ENCODE data around the gene NCOA5.
A peak's percentile ranks its signal among the peaks of the same experiment; 100 is the strongest.

NCOA5 gene

GRCh38 chr20:46121184-46121930 lies 31.6 kb upstream of the NCOA5 start:
- no peak for TF ChIP-seq CTCF (IDR thresholded peaks at IDR 0.05; ENCODE audit: extremely low read depth, insufficient read depth, missing control alignments)
- in situ Hi-C loops (cut with MboI; ENCODE audit: low pct_unique_long_range_greater_than_20kb, low sequenced_read_pairs, unreplicated experiment), result no loop called here
- DNase-seq (ENCODE audit: low spot score), result no peak

- in situ Hi-C loops (cut with MboI; ENCODE audit: low pct_unique_long_range_greater_than_20kb, low sequenced_read_pairs, unreplicated experiment), result no loop called here
- DNase-seq (ENCODE audit: low spot score), result no peak
- TF ChIP-seq CTCF (IDR thresholded peaks at IDR 0.05; ENCODE audit: extremely low read depth, insufficient read depth, missing control alignments), result no peak
Measured at GRCh38 chr20:46120136-46120535, 30.4 kb upstream of the NCOA5 start.

GRCh38 chr20:46119547-46119946 lies 29.8 kb upstream of the NCOA5 start:
- no peak for TF ChIP-seq CTCF (IDR thresholded peaks at IDR 0.05; ENCODE audit: extremely low read depth, insufficient read depth, missing control alignments)
- DNase-seq (ENCODE audit: low spot score), result no peak
- in situ Hi-C loops (cut with MboI; ENCODE audit: low pct_unique_long_range_greater_than_20kb, low sequenced_read_pairs, unreplicated experiment), result no loop called here

- in situ Hi-C loops (cut with MboI; ENCODE audit: low pct_unique_long_range_greater_than_20kb, low sequenced_read_pairs, unreplicated experiment), result no loop called here
- no peak for TF ChIP-seq CTCF (IDR thresholded peaks at IDR 0.05; ENCODE audit: extremely low read depth, insufficient read depth, missing control alignments)
- peak; percentile 62 for DNase-seq (ENCODE audit: low spot score)
Measured at GRCh38 chr20:46119028-46119546, 29.3 kb upstream of the NCOA5 start.

- no peak for DNase-seq (ENCODE audit: low spot score)
- in situ Hi-C loops (cut with MboI; ENCODE audit: low pct_unique_long_range_greater_than_20kb, low sequenced_read_pairs, unreplicated experiment), result no loop called here
Measured at GRCh38 chr20:46118481-46119020, 28.8 kb upstream of the NCOA5 start.

More at GRCh38 chr20:46118481-46119020, 28.8 kb upstream of the NCOA5 start:
- TF ChIP-seq CTCF (IDR thresholded peaks at IDR 0.05; ENCODE audit: extremely low read depth, insufficient read depth, missing control alignments), result no peak
